Adrenal gland (tissue), 12 donors: ENCODE results near the gene OTOP3. TPM values are rescaled to one million over a fixed set of nuclear protein-coding genes. Genes with fewer than 3 reads are reported as not detected.

Source experiments
- DNase-seq, 7 donors: peaks; one replicate each; pipeline ENCODE4 v3.0.0-alpha.2; 2019 to 2020
- H3K27ac ChIP-seq, 5 donors: fragments of 200-600 bp; sonication (generic) in 4 of 5; 1 replicate in 3 of 5; 2 replicates in 2 of 5; pipeline versions ENCODE4 v1.5.1 to v1.8.0; 2016 to 2020; ENCODE audit warnings: mild to moderate bottlenecking in 1 of 5
- H3K27me3 ChIP-seq: fragments of 200-600 bp; 2 replicates; pipeline ENCODE4 v1.8.0; 2021
- H3K36me3 ChIP-seq, 2 donors: fragments of 200-600 bp; replicated peaks in 1 of 2; 1 replicate in 1 of 2; 2 replicates in 1 of 2; pipeline versions ENCODE4 v1.5.1 to v1.8.0; 2018 to 2022
- H3K4me1 ChIP-seq, 2 donors: fragments of 200-600 bp; replicated peaks in 1 of 2; 1 replicate in 1 of 2; 2 replicates in 1 of 2; pipeline versions ENCODE4 v1.5.1 to v1.8.0; 2018 to 2021
- H3K4me3 ChIP-seq, 4 donors: fragments of 200-600 bp; sonication (generic) in 3 of 4; one replicate each; pipeline ENCODE4 v1.5.1; 2016 to 2018
- H3K9me3 ChIP-seq, 3 donors: fragments of 200-600 bp; sonication (generic) in 1 of 3; replicated peaks in 1 of 3; 1 replicate in 2 of 3; 2 replicates in 1 of 3; pipeline versions ENCODE4 v1.5.1 to v1.8.0; 2016 to 2021
- CTCF ChIP-seq, 6 experiments: fragments of 450-650 bp in 4 of 6; fragments of 200-600 bp in 2 of 6; sonication (generic) in 1 of 6; IDR thresholded peaks; 1 replicate in 5 of 6; 2 replicates in 1 of 6; pipeline versions ENCODE4 v1.5.1 to v1.8.0; 2016 to 2021; ENCODE audit warnings: antibody characterized with exemption in 6 of 6, mild to moderate bottlenecking in 2 of 6, moderate library complexity in 1 of 6
- POLR2A ChIP-seq, 2 donors: fragments of 450-650 bp; IDR thresholded peaks; one replicate each; pipeline ENCODE4 v1.6.1; 2017; ENCODE audit warnings: antibody characterized with exemption in 2 of 2, mild to moderate bottlenecking in 2 of 2, moderate library complexity in 1 of 2
- WGBS, 4 donors: extraction: QIAGEN DNeasy Blood & Tissue Kit in 2 of 4; methylation state at CpG; one replicate each; pipeline versions ENCODE4 v1.1.5 to v1.1.7; 2013 to 2017; 5-methylcytosine and 5-hydroxymethylcytosine counted together
- intact Hi-C, 2 donors: fragments of 100-400 bp; cut with DNase I; formaldehyde crosslinking; loops; one replicate each; pipeline versions ENCODE4 v1.14.1 to v1.15.0; 2022 to 2023
- polyA plus RNA-seq, 3 donors: library from polyadenylated mRNA; stranded (reverse); fragments of 200-250 nt in 2 of 3; fragments of 350-450 nt in 1 of 3; fragmentation: Illumina TruSeq in 1 of 3; extraction: RNeasy Lipid Tissue Mini Kit (QIAGEN cat#74804) in 1 of 3; gene quantifications; one replicate each; pipeline ENCODE4 v1.2.3, GENCODE V29; 2013 to 2014
- total RNA-seq, 9 donors: library from RNA; depleted of rRNA in 4 of 9; stranded (reverse); fragments of >200 nt in 4 of 9; fragments of 120-200 nt in 1 of 9; fragmentation: NEBNext Ultra II Directional in 1 of 9; extraction: Animal tissue kit (Norgen Biotek cat#: 25700) in 1 of 9; gene quantifications; one replicate each; pipeline versions ENCODE4 v1.1.0 to v1.2.4, GENCODE V29; 2013 to 2023
- donor health status: healthy with polysubstance abuse.
- donor health status: Bipolar disorder and iron deficiency.
- donor health status: DM: yes; HTN: yes; CAD: no.
- donor health status: DM: no; HTN: no; CAD: no.
- donor health status: DM: no; HTN: no; CAD: no.
- donor health status: DM: yes; HTN: yes; CAD: no.

The OTOP3 gene
- total and polyA plus RNA-seq, 12 donors: not detected

DNA sequence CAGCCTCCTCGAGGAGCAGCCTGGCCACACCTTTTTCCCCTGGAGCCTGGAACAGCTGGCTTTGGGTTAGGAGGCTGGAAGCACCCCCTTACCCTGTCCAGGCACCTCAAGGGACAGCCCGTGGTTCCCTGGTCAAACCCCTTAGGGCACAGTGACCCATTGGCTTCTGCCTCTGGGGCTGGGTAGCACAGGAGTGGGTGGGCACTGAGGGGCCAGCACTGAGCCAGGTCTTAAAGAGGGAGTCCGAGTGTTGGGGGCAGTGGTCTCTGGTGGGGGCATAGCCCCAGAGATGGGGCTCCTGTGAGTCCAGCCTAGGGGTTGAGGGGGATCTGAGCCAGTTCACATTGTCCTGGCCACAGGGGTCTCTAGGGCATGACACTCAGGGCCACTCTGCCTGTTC, 15.4 kb downstream of the OTOP3 start:
- no peaks in the 10 kb centered on the region for H3K36me3 ChIP-seq
- H3K4me3 ChIP-seq: no peak overlapping the region
- H3K27me3 ChIP-seq: no peaks in the 10 kb centered on the region
- DNase-seq: no peak
- H3K27ac ChIP-seq: no peak overlapping the region
- no peaks in the 10 kb centered on the region for H3K4me1 ChIP-seq
- TF ChIP-seq POLR2A (IDR thresholded peaks at IDR 0.05): no peak
- TF ChIP-seq CTCF (IDR thresholded peaks at IDR 0.05): no peak
- intact Hi-C loops: loop anchor here in 1 of 2 donors (10.0 kb wide), 1 partner anchor 156 kb away; no protein-coding TSS in a partner anchor
- H3K9me3 ChIP-seq: no peaks in the 10 kb centered on the region
- 74 to 81% (median 80%) methylated on average over 3 of the region's 3 CpGs; no CpG with 5 or more reads in 1 of the 4 donors for WGBS, 4 donors

GRCh38 chr17:74951680-74952421, 16.2 kb downstream of the OTOP3 start:
- H3K4me1 ChIP-seq: no peaks in the 10 kb centered on the region
- intact Hi-C loops: loop anchor here in 1 of 2 donors (10.0 kb wide), 1 partner anchor 157 kb away; no protein-coding TSS in a partner anchor
- WGBS, 4 donors: 66 to 85% (median 78%) methylated on average over 10 to 32 of the region's 32 CpGs; no CpG with 5 or more reads in 1 of the 4 donors
- no peaks in the 10 kb centered on the region for H3K9me3 ChIP-seq
- no peaks in the 10 kb centered on the region for H3K36me3 ChIP-seq
- no peaks in the 10 kb centered on the region for H3K27me3 ChIP-seq
- H3K27ac ChIP-seq: no peak overlapping the region
- no peak for DNase-seq
- H3K4me3 ChIP-seq: no peak overlapping the region
- no peak for TF ChIP-seq CTCF (IDR thresholded peaks at IDR 0.05)
- no peak for TF ChIP-seq POLR2A (IDR thresholded peaks at IDR 0.05)

- H3K27ac ChIP-seq: no peak overlapping the region
- intact Hi-C loops: loop anchor here in 1 of 2 donors (10.0 kb wide), 1 partner anchor 158 kb away; no protein-coding TSS in a partner anchor
- TF ChIP-seq POLR2A (IDR thresholded peaks at IDR 0.05) (no peak), CTCF (IDR thresholded peaks at IDR 0.05) (no peak)
- no peak for DNase-seq
- no peaks in the 10 kb centered on the region for H3K36me3 ChIP-seq
- H3K27me3 ChIP-seq: no peaks in the 10 kb centered on the region
- 82 to 87% (median 86%) methylated on average over 20 to 24 of the region's 24 CpGs for WGBS, 4 donors
- H3K4me3 ChIP-seq: no peak overlapping the region
- no peaks in the 10 kb centered on the region for H3K9me3 ChIP-seq
- H3K4me1 ChIP-seq: no peaks in the 10 kb centered on the region
Measured at GRCh38 chr17:74952431-74953133, 16.9 kb downstream of the OTOP3 start.

DNA sequence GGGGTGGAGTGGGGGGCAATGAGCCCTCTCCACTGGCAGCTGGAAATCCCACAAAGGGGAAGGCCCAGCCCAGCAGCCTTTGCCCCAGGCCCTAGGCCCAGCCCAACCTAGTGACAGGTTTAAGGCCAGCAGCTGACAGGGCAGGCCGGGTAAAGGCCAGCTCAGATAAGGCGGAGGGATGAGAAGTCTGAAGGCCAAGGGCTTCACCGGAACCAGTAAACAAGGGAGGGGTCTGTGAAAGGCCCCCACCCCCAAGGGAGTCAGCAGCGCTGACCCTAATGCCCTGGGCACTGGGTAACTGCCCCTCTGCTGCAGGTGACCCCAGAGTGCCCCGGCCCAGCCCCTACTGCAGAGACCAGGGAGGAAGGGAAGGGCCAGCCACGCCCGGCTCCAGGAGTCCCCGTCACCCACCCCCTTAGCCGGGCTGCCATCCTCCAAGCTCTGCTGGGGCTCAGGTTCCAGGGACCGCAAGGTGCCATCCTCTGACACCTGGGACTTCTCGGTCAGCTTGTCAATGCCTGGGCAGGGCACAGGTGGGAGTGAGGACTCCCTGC, 17.5 kb downstream of the OTOP3 start:
- Histone ChIP-seq H3K27me3 (no peaks in the 10 kb centered on the region), H3K36me3 (no peaks in the 10 kb centered on the region), H3K27ac (no peak overlapping the region), H3K9me3 (no peaks in the 10 kb centered on the region), H3K4me1 (no peaks in the 10 kb centered on the region), H3K4me3 (no peak overlapping the region)
- peak in 4 of 7 donors; percentile 42 to 51 (median 46) for DNase-seq
- WGBS, 4 donors: 66 to 100% (median 72%) methylated on average over 1 to 11 of the region's 11 CpGs
- TF ChIP-seq CTCF (IDR thresholded peaks at IDR 0.05) (no peak), POLR2A (IDR thresholded peaks at IDR 0.05) (no peak)
- intact Hi-C loops: loop anchor here in 1 of 2 donors (10.0 kb wide), 1 partner anchor 158 kb away; no protein-coding TSS in a partner anchor
